G401.6 (cell line): Measurements from ENCODE around the gene GOLGA2.
"Not testable (repeated sequence)": the region's sequence is repeated elsewhere in the genome, so short reads cannot be mapped to it uniquely, and the experiment has no call there.

Experiments used
- FAIRE-seq: peaks from 2 replicates; lab custom pipeline; 2012; peaks lifted over from hg19 to GRCh38; lab: Jason Lieb, UNC

GOLGA2 gene

DNA sequence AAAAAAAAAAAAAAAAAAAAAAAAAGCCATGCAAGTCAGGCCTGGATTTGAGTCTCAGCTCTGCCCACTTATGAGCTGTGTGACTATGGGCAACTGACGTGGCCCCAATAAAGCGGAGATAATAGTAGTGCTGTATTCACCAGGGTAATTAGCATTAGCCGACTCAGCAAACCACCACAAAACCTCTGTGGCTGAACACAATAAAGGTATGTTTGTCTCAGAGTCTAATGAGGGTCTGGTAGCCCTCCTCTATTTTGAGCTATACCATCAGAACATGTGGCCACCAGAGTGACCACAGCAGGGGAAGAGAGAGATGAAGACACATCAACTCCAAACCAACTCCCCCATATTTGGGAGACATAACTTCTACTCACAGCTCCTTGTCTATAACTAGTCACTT is 16.2 kb upstream of the GOLGA2 start:
- no peak for FAIRE-seq

DNA sequence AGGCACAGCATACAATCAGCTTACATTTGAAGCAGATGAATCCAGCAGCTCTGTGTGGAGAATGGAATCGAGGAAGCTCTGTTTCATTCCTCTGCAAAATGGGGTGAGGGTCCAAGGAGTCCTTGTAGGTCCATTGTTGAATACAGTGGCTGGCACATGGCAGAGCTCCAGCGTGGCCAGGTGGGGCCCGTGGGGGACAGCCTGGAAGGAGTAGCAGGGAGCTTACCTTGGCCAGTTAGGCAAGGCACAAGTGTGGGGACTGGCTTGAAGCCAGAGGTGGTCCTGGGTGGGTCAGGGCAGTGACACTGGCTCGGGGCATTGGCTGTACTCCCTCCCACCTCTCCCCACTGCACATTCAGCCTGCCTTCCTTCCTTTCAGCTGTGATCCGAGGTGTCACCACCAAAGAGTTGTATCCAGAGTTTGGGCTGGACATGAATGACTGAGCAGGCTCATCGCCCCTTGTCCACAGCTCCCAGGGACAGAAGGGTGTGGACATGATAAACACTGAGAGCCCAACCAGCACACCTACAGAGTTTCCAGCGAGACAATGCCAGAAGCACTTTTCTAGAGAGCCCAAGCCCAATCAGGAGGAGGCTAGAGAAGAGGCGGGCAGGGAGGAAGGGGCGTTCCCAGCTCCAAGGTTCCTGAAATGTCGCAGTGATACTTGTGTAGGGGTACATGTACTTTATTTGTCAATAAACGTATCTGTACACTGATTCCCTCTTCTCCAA is 12.6 kb upstream of the GOLGA2 start:
- no peak for FAIRE-seq

DNA sequence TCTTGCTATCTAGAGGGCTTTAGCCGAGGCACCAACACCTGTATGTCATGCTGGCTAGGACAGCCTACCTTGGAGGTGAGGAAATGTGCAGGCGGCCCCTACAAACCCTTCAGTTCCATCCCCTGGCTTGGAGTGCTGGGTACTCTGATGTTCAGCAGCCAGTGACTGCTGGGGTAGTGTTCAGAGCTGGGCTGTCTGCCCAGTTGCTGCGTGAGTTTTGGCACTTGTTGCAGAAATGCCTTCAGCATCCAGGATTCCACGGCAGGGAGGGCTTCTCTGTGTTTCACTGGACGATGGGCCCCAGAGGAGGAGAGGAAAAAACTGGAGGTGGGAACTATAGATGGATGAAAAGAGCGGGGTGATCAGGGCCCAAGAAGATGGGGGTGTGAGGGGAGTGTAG is 10.6 kb upstream of the GOLGA2 start:
- no peak for FAIRE-seq

DNA sequence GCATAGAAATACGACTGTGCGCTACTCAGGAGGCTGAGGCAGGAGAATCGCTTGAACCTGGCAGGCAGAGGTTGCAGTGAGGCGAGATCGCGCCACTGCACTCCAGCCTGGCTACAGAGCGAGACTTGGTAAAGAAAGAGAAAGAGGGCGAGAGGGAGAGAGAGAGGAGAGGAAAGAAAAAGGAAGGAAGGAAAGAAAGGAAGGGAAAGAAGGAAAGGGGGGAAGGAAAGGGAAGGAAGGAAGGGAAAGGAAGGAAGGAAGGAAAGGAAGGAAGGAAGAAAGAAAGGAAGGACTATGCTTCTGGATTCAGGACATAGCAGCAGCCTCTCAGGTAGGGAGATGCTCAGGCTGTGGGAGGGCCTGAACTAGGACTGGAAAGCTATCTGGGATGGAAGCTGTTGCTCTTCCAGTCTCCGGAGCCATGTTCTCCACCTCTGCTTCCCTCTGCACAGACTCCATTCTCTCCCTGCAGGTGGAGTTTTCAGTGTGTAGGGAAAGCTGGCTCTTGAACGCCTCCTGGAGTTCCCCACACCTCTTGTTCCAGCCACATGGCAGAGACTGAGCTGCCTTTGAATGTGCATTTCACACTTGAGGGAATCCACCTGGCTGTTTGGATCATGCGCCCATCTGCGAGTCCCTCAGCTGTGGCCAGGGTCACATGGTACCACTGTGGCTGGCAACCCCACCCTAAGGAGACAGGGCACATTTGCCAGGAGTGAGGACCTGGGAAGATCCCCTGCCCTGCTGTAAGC is 9.4 kb upstream of the GOLGA2 start:
- no peak for FAIRE-seq

DNA sequence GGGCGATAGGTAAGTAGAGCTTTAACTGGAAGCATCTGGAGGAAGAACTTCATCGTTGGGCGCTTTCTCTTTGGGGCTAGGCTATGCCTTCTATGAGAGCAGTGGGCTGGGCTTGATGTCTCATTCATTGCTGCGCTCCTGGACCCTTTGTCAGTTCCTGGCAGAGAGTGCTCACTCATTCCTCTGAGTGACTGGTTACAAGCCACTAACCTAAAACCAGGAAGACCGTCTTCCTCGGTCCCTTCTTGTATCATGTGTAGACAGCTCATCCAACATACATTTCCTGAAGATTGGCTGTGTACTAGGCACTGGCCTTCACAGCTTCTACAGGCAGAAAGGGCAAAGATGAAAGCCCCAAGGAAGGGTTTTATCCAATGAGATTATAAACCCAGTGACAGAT is 6.7 kb upstream of the GOLGA2 start:
- no peak for FAIRE-seq

DNA sequence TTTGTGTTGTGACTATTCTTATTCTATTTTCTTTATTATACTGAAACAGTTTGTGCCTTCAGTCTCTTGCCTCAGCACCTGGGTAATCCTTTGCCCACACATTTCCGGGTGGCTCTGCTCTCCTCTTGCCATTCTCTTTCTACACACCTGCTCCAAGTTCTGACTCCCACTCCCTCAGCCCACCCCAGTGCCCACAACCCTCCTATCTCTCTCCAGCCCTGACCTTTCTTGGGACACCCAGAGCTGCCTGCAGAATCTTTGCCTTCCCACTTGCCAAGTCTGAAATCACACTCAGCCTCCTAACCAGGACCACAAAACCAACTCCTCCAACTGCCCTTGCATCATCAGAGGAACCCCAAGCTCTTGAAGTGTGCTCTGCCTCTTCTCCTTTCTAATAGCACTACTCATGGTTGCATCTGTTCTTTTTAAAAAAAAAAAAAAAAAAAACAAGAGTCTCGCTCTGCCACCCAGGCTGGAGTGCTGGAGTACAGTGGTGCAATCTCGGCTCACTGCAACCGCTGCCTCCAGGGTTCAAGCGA is 4.3 kb upstream of the GOLGA2 start:
- no peak for FAIRE-seq

DNA sequence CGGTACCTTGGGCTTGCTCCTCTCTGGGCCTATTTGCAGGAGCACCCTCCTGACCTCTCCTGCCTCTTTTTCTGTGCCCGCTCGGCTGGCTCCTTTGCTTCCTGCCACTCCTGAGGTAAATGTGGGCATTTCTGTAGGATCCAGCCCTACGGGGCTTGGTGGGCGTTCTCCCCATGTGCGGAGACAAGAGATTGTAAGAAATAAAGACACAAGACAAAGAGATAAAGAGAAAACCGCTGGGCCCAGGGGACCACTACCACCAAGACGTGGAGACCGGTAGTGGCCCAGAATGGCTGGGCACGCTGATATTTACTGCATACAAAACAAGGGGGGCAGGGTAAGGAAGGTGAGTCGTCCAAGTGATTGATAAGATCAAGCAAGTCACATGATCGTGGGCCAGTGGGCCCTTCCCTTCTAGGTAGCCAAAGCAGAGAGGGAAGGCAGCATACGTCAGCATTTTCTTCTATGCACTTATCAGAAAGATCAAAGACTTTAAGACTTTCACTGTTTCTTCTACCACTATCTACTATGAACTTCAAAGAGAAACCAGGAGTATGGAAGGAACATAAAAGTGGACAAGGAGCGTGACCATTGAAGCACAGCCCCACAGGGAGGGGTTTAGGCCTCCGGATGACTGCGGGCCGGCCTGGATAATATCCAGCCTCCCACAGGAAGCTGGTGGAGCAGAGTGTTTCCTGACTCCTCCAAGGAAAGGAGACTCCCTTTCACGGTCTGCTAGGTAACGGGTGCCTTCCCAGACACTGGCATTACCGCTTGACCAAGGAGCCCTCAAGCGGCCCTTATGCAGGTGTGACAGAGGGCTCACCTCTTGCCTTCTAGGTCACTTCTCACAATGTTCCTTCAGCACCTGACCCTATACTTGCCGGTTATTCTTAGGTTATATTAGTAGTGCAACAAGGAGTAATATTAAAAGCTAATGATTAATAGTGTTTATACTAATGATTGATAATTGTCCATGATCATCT is 3.6 kb upstream of the GOLGA2 start:
- not testable (repeated sequence) for FAIRE-seq

DNA sequence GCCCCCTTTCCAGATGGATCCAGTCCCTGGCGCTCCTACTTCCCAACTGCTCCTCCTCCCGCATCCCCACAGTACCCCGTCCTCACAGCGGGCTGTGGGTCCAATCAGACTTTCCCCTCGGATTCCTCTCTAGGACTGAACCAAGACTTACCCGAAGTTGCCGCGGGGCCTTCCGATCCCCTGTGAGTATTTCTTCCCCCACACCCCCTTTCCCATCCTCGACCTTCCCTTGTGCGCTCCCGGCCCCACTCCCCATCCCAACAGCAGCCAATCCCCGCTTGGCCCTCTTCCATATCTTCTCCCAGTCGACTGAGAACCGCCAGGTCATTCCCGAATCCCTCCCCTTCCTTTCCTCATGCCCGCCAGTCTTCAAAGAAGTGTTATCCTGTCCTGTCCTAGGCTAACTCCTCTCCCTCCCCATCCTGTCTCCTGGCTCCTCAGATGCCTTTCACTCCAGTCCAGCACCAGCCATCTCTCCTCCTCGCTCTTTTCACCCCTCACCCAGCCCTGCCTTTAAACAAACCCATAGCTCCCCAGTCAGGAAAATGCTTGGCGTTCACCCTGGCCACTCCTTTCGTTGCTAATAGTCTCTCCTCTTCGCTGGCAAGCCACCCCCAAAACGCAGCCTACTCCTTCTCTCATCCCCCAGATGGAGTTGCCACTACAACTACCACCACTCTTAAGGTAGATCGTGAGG is 915 bp upstream of the GOLGA2 start:
- FAIRE-seq: no peak

DNA sequence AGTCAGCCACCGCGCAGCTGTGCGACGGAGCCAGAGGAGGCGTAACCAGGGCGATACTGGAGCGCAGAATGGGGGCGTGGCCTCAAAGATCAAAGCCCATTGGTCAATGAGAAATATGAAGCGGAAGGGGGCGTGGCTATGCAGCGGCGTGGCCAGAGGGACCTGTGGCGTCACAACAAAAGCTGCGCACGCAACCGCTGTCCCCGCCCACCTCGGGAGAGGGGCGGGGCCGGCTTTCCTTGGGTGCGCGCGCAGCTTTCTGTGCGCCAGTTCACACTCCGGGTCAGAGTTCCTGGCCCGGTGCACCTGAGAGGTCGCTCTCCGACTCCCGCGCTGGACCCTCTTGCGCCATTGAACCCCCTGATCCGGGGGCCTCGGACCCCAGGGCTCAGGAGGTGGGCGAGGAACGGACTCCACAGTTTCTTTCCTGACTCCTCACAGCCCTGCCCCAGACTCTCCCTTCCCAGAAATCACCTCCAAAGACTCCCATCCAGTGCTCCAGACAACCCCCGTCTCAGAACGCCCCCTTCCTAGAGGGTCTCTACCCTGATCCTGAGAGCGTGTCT is 284 bp upstream of the GOLGA2 start, which contains the start of gene SWI5:
Gene SWI5 (plus strand): TSS at position 269 of the 566 bp plus-strand sequence.
- FAIRE-seq: peak; percentile 97

DNA sequence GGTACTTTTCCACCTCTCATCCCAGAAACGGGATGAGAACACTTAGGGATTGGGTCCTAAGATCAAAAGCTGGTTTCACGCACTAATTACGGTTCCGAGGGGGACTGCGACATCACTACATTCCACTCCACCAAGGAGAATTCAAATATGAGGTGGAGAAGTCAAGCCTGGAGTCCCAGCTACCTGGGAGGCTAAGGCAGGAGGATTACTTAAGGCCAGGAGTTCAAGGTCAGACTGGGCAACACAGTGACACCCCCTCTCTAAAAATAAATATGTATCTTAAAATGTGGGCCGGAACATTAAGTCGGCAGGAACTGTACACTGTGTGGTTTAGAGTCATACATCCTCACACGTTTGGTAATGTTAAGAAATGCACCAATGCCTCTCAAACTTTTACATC is 1.6 kb downstream of the GOLGA2 start:
- FAIRE-seq: no peak

DNA sequence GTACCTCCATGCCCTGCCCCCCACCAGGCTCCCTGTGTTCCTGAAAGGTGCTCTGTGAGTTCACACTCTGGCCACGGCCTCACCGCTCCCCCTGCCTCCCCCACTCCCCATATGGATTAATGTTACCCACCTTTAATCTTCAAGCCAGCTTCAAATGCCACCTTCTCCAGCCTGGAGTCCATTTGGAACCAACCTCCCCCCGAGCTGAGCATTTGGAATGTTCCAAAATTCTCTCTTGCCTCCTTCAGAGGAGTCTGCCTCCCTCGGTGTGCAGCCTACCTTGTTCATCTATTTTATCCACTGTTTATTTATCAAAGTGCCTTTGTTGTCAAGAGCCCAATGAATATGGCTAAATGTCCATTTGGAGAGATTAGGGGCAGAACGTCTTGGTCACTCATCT is 4.3 kb downstream of the GOLGA2 start:
- no peak for FAIRE-seq

DNA sequence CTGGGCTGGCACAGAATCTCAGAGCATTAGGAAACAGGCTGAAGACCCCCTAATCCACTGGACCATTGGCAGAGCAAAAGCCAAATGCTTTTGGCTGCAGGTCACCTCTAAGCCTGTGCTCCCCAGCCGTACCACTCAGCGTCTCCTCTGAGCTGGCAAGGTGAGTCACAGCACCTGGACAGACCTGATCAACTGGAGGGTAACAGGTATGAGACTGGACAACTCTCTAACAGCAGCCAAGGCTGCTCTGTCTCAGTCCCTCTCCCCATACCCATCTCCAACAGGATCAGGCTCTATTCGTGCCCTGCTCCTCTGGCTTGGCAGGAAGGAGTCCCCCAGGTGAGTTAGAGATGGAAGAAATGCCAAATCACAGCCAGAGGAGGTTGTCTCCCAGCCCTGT is 4.7 kb downstream of the GOLGA2 start:
- no peak for FAIRE-seq

DNA sequence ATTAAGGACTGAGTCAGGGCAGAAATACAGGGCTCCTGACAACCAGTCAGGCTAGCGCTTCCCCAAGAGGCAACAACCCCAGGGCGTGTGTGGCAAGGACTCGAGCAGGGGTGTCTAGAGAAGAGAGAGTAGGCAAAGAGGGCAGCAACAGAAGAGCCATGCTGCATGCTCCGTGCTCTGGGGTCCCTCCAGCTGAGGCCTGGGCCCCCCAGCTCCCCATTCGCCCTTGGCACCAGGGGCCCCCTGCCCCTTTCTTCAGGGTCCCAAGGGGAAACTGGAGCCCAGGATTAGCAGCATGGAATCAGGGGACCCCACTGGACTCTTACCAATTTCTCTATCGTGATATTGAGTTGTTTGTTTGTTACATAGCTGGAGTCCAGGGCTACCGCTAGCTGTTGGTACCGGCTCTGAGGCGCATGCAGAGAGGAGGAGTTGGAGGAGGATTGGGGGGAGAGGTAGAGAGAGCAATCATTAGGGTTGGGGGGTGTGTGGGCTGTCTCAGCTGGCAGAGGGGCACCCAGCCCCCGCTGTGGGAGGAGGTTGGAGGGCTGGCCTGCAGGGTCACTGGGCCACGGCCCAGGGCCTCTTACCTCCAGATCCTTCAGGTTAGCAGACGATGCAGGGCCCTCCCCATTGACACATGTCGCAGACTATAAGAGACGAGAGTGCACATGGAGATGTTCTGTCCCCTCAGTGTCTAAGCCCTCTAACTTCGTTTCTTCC is 8.8 kb downstream of the GOLGA2 start:
- no peak for FAIRE-seq

DNA sequence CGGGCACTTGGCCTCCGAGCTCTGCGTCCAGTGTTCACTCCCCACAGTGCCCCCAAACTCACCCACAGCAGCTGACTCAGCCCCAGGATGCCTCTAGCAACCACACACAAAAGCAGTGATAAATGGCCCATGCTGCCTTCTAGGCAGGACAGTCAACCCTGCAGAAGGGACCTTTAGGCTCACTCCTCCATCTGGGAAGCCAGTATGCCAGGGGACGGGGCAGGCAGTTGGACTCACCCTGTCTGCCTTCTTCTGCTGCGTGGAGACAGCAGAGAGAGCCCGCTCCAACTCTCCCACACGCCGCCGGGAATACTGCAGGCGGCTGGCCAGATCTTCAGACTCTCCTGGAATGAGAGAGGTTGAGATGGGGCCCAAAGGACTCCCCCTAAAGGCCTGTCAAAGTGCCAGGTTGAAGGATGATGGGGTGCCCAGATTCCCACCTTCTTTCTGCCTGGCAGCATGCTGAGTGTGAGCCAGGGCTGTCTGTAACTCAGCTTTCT is 10.4 kb downstream of the GOLGA2 start:
- FAIRE-seq: no peak

DNA sequence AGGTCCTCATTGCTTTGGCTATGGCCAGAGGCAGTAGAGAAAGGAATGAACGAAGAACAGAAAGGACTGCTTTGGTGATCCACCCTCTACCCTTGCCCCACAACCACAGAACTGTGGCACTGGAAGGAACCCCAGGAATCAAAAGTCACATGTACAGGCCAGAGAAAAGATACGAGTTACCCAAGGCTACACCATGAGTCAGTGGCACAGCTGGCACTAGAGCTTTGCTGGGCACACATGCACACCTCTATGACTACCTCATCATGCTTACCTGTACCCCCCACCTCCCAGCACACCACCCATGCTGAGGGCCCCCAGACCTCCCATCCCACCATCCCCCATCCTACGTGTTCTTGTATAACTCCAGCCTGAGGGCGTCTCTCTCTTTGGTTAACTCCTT is 13.1 kb downstream of the GOLGA2 start:
- no peak for FAIRE-seq

DNA sequence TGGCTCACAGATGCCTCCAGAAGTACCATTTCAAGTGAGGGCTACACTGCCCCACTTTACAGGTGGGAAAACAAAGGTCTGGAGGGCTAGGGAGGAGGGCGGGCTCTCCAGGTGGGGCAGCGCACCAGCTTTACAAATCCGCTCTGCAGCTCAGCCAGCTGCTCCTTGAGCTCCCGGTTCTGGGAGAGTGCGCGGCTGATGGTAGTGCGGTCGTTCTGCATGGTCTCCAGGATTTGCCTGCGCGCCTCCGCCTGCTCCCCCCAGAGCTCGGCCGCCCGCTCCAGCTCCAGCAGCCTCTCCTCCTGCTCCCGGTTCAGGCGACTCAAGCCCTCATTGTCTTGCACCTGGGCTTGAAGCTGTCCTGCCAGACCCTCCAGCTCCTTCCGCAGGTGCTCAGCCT is 15.5 kb downstream of the GOLGA2 start:
- FAIRE-seq: no peak

DNA sequence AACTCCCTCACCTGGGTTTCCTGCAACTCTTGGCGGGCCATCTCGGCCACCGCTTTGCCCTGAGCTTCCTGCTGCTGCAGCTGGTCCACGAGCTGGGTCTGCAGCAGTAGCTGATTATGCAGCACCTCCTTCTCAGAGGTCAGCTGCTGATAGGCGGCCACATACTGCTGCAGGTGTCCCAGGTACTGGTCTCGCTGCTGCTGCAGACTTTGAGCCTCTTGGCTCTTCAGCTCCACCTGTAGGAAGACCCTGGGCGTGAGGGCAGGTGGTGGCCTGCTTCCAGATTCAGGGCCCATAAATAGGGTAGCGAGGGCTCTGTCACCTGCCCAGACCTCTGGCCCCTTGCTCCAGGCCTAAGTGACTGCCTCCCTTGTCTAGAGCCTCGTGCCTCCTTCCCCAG is 16.7 kb downstream of the GOLGA2 start:
- no peak for FAIRE-seq

DNA sequence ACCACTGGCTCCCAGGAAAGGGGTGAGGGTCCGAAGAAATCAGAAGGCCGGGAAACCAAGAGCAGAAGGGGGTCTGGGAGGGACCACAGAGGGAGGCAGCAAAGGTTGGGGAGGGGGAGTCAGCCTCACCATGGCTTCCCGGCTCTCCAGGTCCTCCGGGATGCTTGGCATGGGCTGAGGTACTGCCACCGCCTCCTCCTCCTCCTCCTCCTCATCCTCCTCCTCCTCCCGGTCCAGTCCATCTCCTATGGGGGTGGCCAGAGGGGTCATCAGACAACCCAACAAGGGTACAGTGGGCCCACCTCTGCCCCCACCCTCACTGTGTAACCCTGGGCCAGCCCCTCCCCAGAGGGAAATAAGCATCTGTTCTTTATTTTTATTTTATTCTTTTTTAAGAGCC is 17.5 kb downstream of the GOLGA2 start:
- FAIRE-seq: no peak

DNA sequence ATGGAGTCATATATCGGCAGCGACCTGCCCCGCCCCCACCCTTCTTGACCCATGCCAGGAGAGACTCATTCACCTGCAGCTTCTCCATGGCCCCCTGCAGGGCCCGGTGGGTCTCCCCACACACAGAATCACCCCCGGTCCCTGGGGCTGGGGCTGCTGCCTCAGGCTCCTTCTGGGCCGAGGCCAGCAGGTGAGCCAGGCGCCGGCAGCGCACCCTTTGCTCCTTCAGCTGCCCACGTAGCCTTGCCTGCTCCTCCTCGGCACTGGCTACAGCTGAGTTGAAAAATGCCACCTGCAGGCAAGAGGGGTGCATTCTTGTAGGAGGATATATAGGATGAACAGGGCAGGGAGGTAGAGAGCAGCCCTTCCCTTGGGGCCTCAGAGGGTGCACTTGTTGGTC is 17.9 kb downstream of the GOLGA2 start:
- FAIRE-seq: no peak

DNA sequence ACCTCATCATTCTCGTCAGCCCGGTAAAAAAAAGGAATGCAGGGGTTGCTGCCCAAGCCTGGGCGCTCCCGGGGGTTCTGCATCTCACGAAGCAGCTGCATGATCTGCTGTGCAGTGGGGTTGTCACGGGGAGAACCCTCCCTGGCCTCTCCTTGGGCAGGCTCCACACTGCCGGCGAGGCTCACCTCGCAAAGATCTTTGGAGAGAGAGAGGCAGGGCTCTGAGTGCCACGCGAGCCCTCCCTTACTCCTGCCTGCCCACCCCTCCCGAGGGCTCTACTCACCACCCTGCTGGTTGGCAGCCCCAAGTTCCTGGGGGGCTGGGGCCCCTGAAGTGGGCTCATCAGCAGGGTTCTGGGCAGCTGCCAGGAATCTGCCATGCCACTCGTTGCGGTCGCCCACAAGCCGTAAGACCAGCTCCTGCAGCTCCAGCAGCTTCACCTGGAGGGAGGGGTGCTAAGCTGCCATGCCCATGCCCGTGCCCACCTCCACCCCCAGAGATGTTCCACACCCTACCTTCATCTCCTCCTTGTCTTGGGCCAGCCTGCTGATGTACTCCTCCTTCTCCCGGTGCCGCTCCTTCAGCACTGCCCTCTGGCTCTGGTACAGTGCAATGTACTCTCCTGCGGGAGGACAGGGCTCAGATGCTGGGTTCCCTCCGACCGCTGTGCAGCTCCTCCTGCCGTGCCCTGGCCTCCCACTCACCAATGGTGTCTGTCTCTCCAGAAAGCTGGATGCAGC is 18.6 kb downstream of the GOLGA2 start:
- FAIRE-seq: no peak
